Measurements from ENCODE around the gene MDP1.

The MDP1 gene

DNA sequence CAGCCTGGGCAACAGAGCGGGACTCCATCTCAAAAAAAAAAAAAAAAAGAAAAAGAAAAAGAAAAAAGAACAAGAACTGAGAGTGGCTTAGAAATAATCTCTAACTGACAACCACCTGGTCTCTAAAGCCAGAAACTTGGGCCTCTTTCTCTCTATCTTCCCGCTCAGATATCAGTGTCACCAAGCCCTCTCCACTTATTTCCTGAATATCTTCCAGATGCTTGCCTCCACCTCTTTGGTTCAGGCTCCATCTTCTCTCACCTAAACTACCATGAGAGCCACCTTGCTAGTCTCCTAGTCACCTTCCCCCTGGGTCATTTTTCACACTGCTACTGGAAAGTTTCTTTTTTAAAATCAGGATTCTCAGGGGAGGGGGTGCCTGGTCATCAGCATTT, 18.8 kb downstream of the MDP1 start:
- no peak for DNase-seq (ENCODE audit: low spot score)

GRCh38 chr14:24196071-24197055, 19.5 kb downstream of the MDP1 start:
- DNase-seq (ENCODE audit: low spot score), result no peak

DNA sequence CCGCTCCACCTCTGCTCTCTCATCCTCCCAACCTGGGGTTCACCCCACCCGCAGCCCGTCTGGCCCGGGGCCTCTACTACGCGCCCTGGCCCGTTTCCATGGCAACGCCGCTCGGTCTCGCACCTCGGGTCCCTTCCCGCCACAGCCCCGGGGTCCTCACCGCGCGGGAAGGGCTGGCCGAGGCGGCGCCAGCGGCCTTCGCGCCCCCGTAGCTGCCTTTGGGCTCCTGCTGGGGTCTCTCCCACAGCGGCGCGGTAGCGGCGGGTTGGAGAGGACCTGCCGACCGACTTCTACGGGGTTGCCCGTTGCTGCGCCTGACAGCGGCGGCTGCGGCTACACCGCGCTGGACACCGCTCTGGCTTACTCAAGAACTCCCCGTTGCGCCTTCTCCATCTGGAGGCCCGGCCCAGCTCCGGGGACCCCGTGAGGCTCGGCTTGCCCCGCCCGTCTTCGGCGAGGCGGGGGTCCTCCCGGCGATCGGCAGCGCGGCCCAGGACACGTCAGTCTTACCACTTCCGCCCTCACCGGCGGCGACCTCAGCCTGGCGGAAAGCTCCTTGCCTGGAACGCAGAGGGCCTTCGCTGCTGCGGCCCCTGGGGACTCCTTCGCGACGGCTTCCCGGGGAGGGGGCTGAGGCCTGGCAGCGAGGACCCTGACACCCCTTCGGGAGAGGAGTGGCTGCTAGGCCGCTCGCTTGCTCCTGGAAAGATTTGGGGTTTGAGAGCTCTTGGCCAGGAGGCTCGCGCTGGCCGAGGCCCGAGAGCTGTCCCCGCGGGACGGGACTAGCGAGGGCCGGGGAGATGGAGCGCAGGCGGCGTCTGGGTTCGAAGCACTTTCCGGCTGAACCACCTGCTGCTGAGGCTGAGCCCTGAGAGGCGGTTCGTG, 20.4 kb downstream of the MDP1 start, which contains the start of gene TM9SF1:
TM9SF1 (minus strand) TSS at position 256 of the 885 bp plus-strand sequence. CDS start 422 bp downstream, outside the sequence.
- peak; percentile 90 for DNase-seq (ENCODE audit: low spot score)

GRCh38 chr14:24194873-24195185, 21.0 kb downstream of the MDP1 start:
- no peak for DNase-seq (ENCODE audit: low spot score)

GRCh38 chr14:24194186-24194872, 21.5 kb downstream of the MDP1 start:
- no peak for DNase-seq (ENCODE audit: low spot score)

DNA sequence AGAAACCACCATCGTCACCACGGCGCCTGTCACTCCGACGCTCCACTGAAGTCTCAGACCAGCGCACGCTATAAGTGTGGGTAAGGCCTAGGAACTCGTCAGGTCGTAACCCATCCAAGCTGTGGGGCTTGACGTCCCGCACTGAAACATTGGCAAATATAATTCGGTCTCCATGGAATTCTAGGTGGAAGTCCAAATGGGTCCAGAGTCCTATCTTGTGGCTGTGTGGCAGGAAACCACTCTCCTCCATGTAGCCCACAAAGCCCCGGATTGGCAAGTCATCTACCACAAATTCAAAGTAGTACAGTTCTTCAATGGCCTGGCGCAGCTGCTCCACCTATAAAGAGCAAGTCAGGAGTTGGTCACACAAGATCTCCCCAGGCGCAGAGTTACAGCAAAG, 22.9 kb downstream of the MDP1 start:
- DNase-seq (ENCODE audit: low spot score), result no peak

GRCh38 chr14:24190416-24190815, 25.4 kb downstream of the MDP1 start:
- DNase-seq (ENCODE audit: low spot score), result no peak

GRCh38 chr14:24189460-24189859, 26.4 kb downstream of the MDP1 start:
- no peak for DNase-seq (ENCODE audit: low spot score)

GRCh38 chr14:24189059-24189375, 26.8 kb downstream of the MDP1 start:
- no peak for DNase-seq (ENCODE audit: low spot score)

- DNase-seq (ENCODE audit: low spot score), result peak; percentile 100
Measured at GRCh38 chr14:24188251-24189058, 27.4 kb downstream of the MDP1 start, which contains the start of gene IPO4. IPO4 (minus strand) TSS chr14:24188816; CDS start chr14:24188787, 29 bp downstream.

- no peak for DNase-seq (ENCODE audit: low spot score)
Measured at GRCh38 chr14:24187539-24187915, 28.3 kb downstream of the MDP1 start.

- DNase-seq (ENCODE audit: low spot score), result no peak
Measured at GRCh38 chr14:24186831-24187538, 28.9 kb downstream of the MDP1 start.

- no peak for DNase-seq (ENCODE audit: low spot score)
Measured at GRCh38 chr14:24185741-24186140, 30.1 kb downstream of the MDP1 start.

- no peak for DNase-seq (ENCODE audit: low spot score)
Measured at GRCh38 chr14:24185026-24185425, 30.8 kb downstream of the MDP1 start.

GRCh38 chr14:24184104-24184970, 31.5 kb downstream of the MDP1 start:
- DNase-seq (ENCODE audit: low spot score), result no peak

DNA sequence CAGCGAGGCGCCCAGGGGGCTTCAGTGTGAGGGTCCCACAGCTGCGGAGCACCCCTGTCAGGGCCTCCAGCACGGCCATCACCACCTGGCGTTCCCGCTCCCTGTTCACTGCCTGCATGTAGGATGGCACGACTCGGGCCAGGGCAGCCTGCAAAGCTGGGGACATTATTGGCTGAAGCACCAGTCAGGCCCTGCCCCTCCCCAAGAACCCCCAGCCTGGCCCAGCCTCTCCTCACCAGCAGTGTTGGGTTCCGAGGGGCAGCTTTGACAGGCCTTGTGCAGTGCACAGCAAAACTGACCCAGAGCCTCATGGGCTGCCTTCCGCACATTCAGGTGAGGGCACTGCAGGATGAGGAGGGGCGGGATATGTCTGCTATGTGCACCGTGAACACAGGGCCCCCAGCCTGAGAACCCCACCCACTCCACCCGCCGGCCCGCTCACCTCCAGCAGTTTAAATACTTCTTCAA, 32.8 kb downstream of the MDP1 start:
- DNase-seq (ENCODE audit: low spot score), result no peak

GRCh38 chr14:24182110-24182882, 33.6 kb downstream of the MDP1 start:
- no peak for DNase-seq (ENCODE audit: low spot score)

- no peak for DNase-seq (ENCODE audit: low spot score)
Measured at GRCh38 chr14:24181371-24182077, 34.3 kb downstream of the MDP1 start.
